ENCODE measurements around the gene SPON1. TPM values are rescaled to one million over a fixed set of nuclear protein-coding genes. Genes with fewer than 3 reads are reported as not detected.

Gene SPON1
- total and polyA plus RNA-seq, 2 donors (not counting 1 experiment from before 2014, with no cell fraction given) = 0.30 TPM; not detected in 1

DNA sequence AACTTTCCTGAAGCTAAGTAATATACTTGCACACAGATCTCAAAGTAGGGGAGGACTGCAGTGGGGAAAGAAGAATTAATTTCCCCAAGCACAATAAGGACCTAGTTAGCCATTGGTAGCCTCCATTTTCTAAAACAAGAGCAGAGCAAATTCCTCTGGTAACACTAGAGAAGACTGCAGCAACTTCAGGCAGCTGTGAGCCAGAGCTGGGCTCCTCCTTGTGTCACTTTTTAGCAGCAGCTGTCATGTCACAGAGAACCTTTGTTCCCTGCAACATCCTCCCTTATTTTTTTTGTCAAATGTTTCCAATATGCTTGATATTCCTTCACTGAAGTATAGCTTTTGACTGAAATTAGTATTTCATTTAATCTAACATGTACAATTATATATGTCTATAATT is 342.1 kb downstream of the SPON1 start:
- DNase-seq = no peak
- Histone ChIP-seq H3K9ac (ENCODE audit: low read length) (no peak overlapping the region), H3K9me3 (ENCODE audit: control extremely low read depth in 1 of 3, control insufficient read depth in 2 of 3, insufficient read depth in 1 of 3, low read length in 2 of 3) (no peaks in the 10 kb centered on the region), H3K36me3 (replicated peaks in 1 of 2; ENCODE audit: control extremely low read depth in 1 of 2, control insufficient read depth in 1 of 2, extremely low read depth in 1 of 2, insufficient read depth in 2 of 2, low read length in 1 of 2) (no peaks in the 10 kb centered on the region), H3K79me2 (ENCODE audit: control insufficient read depth, insufficient read depth, low read length) (peaks cover 100% of the 10 kb centered on the region), H3K4me1 (ENCODE audit: control insufficient read depth in 2 of 2, insufficient read depth in 2 of 2, low read length in 2 of 2) (peaks cover 77 to 92% of the 10 kb centered on the region in 2 donors), H3K4me2 (replicated peaks; ENCODE audit: low read depth, low read length, poor library complexity, severe bottlenecking) (no peak overlapping the region), H3K27ac (ENCODE audit: low read length in 2 of 2) (no peak overlapping the region), H2AFZ (ENCODE audit: insufficient read depth, low read depth, low read length, poor library complexity, severe bottlenecking) (no peak overlapping the region), H3K27me3 (replicated peaks in 1 of 4; ENCODE audit: control extremely low read depth in 1 of 4, control insufficient read depth in 3 of 4, insufficient read depth in 4 of 4, low read length in 3 of 4) (no peaks in the 10 kb centered on the region), H4K20me1 (ENCODE audit: control insufficient read depth, insufficient read depth, low read length, poor library complexity, severe bottlenecking) (peaks cover 87% of the 10 kb centered on the region), H3K4me3 (ENCODE audit: control extremely low read depth in 1 of 5, extremely low read depth in 1 of 5, insufficient read depth in 1 of 5, low read depth in 2 of 5, low read length in 4 of 5) (no peak overlapping the region)
- Mint-ChIP-seq H3K27ac (no peak overlapping the region), H3K4me3 (no peak overlapping the region), H3K4me1 (peaks cover 39% of the 10 kb centered on the region), H3K9me3 (ENCODE audit: insufficient read depth) (no peaks in the 10 kb centered on the region), H3K27me3 (no peaks in the 10 kb centered on the region)
- TF ChIP-seq, protein P1, sequence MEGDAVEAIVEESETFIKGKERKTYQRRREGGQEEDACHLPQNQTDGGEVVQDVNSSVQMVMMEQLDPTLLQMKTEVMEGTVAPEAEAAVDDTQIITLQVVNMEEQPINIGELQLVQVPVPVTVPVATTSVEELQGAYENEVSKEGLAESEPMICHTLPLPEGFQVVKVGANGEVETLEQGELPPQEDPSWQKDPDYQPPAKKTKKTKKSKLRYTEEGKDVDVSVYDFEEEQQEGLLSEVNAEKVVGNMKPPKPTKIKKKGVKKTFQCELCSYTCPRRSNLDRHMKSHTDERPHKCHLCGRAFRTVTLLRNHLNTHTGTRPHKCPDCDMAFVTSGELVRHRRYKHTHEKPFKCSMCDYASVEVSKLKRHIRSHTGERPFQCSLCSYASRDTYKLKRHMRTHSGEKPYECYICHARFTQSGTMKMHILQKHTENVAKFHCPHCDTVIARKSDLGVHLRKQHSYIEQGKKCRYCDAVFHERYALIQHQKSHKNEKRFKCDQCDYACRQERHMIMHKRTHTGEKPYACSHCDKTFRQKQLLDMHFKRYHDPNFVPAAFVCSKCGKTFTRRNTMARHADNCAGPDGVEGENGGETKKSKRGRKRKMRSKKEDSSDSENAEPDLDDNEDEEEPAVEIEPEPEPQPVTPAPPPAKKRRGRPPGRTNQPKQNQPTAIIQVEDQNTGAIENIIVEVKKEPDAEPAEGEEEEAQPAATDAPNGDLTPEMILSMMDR (IDR thresholded peaks at IDR 0.05) = no peak
- TF ChIP-seq EZH2 (IDR thresholded peaks at IDR 0.05; ENCODE audit: borderline replicate concordance, insufficient read depth, low read depth, low read length, poor library complexity, severe bottlenecking) = no peak
- POLR2A ChIA-PET = no interaction called here
- intact Hi-C loops (cut with micrococcal nuclease) = no loop called here
- CTCF ChIA-PET = interaction anchor here (0.7 to 12.4 kb wide), 15 partner anchors 9 to 702 kb away, joined by 3 to 474 read pairs (median 3); no protein-coding TSS in a partner anchor
- ATAC-seq (ENCODE audit: low read depth) = no peak

DNA sequence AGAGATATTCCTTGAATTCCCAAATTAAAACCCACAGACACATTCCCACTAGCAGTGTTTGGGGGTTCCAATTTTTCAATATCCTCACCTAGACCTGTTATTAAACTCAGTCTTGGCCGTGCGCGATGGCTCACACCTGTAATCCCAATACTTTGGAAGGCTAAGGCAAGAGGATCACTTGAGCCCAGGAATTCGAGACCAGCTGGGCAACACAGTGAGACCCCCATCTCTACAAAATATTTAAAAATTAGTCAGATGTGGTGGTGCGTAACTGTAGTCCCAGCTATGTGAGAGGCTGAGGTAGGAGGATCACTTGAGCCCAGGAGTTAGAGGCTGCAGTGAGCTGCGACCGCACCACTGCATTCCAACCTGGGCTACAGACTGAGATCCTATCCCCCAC is 343.1 kb downstream of the SPON1 start:
- DNase-seq (no peak), ATAC-seq (ENCODE audit: low read depth) (no peak)
- CTCF ChIA-PET = interaction anchor here (1.5 to 12.4 kb wide), 5 partner anchors 18 to 149 kb away, joined by 4 to 474 read pairs (median 5); no protein-coding TSS in a partner anchor
- Histone ChIP-seq H3K4me3 (ENCODE audit: control extremely low read depth in 1 of 5, extremely low read depth in 1 of 5, insufficient read depth in 1 of 5, low read depth in 2 of 5, low read length in 4 of 5) (no peak overlapping the region), H4K20me1 (ENCODE audit: control insufficient read depth, insufficient read depth, low read length, poor library complexity, severe bottlenecking) (peaks cover 76% of the 10 kb centered on the region), H3K9ac (ENCODE audit: low read length) (no peak overlapping the region), H3K27me3 (replicated peaks in 1 of 4; ENCODE audit: control extremely low read depth in 1 of 4, control insufficient read depth in 3 of 4, insufficient read depth in 4 of 4, low read length in 3 of 4) (no peaks in the 10 kb centered on the region), H3K27ac (ENCODE audit: low read length in 2 of 2) (no peak overlapping the region), H3K4me1 (ENCODE audit: control insufficient read depth in 2 of 2, insufficient read depth in 2 of 2, low read length in 2 of 2) (peaks cover 77 to 92% of the 10 kb centered on the region in 2 donors), H3K36me3 (replicated peaks in 1 of 2; ENCODE audit: control extremely low read depth in 1 of 2, control insufficient read depth in 1 of 2, extremely low read depth in 1 of 2, insufficient read depth in 2 of 2, low read length in 1 of 2) (no peaks in the 10 kb centered on the region), H3K4me2 (replicated peaks; ENCODE audit: low read depth, low read length, poor library complexity, severe bottlenecking) (no peak overlapping the region), H3K79me2 (ENCODE audit: control insufficient read depth, insufficient read depth, low read length) (peaks cover 100% of the 10 kb centered on the region), H3K9me3 (ENCODE audit: control extremely low read depth in 1 of 3, control insufficient read depth in 2 of 3, insufficient read depth in 1 of 3, low read length in 2 of 3) (no peaks in the 10 kb centered on the region), H2AFZ (ENCODE audit: insufficient read depth, low read depth, low read length, poor library complexity, severe bottlenecking) (no peak overlapping the region)
- POLR2A ChIA-PET = no interaction called here
- Mint-ChIP-seq H3K4me1 (peaks cover 39% of the 10 kb centered on the region), H3K27me3 (no peaks in the 10 kb centered on the region), H3K4me3 (no peak overlapping the region), H3K9me3 (ENCODE audit: insufficient read depth) (no peaks in the 10 kb centered on the region), H3K27ac (no peak overlapping the region)
- WGBS (ENCODE audit: insufficient coverage) = no CpG with 5 or more reads among the region's 7 CpGs
- intact Hi-C loops (cut with micrococcal nuclease) = no loop called here
- TF ChIP-seq EZH2 (IDR thresholded peaks at IDR 0.05; ENCODE audit: borderline replicate concordance, insufficient read depth, low read depth, low read length, poor library complexity, severe bottlenecking) = no peak
- TF ChIP-seq, protein P1 (IDR thresholded peaks at IDR 0.05) = no peak

Measured in B cell (primary cell).